ENCODE data around the gene PKN2. TPM values are rescaled to one million over a fixed set of nuclear protein-coding genes. Genes with fewer than 3 reads are reported as not detected.
A peak's percentile ranks its signal among the peaks of the same experiment; 100 is the strongest.

Gene PKN2
- total and polyA plus RNA-seq, 2 of the 8 experiments (the other 6 are each of a cell fraction or from before 2014, with no cell fraction given) = 7.8 to 32.0 TPM

GRCh38 chr1:88684482-88685258 is 597 bp downstream of the PKN2 start (continued):
- TF ChIP-seq RNF2 (IDR thresholded peaks at IDR 0.05; ENCODE audit: borderline replicate concordance, low read depth, low read length, missing control alignments, poor library complexity, severe bottlenecking) (no peak), CTBP2 (IDR thresholded peaks at IDR 0.05; ENCODE audit: borderline replicate concordance, insufficient read depth, insufficient read length, low read length) (peak; percentile 92), SIN3A (conservative IDR thresholded peaks at IDR 0.05 in 1 of 2, IDR thresholded peaks at IDR 0.05 in 1 of 2; ENCODE audit: low read depth in 1 of 2, low read length in 2 of 2) (peak; percentile 68 to 90; a peak in 2 of 4 replicates), CHD7 (IDR thresholded peaks at IDR 0.05; ENCODE audit: insufficient replicate concordance, low read length) (peak; percentile 68), RXRA (IDR thresholded peaks at IDR 0.05; ENCODE audit: insufficient read depth, low read depth, low read length) (no peak), POLR2A (IDR thresholded peaks at IDR 0.05; ENCODE audit: control extremely low read depth in 1 of 2, low read depth in 2 of 2, low read length in 2 of 2) (peak; percentile 18 to 24; a peak in 2 of 3 replicates), E2F6 (IDR thresholded peaks at IDR 0.05) (no peak), ASH2L (IDR thresholded peaks at IDR 0.05; ENCODE audit: low read length) (peak; percentile 88)

All from H1 (cell line).